ENCODE results near the gene RNF151. TPM values are rescaled to one million over a fixed set of nuclear protein-coding genes. Genes with fewer than 3 reads are reported as not detected.

Gene RNF151
- polyA plus RNA-seq, 2 of the 4 experiments (the other 2 are of a cell fraction): not detected

DNA sequence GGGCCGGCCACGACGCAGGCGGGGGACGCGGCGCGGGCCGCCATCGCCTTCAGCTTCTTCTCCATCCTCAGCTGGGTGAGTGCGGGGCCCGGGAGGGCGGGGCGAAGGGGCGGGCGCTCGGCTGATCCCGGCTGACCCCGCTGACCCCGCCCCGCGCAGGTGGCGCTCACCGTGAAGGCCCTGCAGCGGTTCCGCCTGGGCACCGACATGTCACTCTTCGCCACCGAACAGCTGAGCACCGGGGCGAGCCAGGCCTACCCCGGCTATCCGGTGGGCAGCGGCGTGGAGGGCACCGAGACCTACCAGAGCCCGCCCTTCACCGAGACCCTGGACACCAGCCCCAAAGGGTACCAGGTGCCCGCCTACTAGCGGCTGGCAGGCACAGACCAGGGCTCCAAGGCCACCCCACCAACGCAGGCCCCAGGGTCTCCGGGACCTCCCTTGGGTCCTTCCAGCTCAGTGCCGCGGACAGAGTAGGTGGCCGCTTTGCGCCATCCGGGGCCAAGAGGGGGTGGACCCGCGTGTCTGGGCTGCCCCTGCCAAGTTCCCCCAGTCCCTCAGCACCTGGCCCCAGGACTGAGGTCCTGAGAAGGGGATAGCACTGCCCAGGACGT, 26.2 kb downstream of the RNF151 start:
- Histone ChIP-seq H3K27ac (peak overlapping the region; percentile 51 to 76; a peak in 5 of 6 replicates), H3K4me3 (no peak overlapping the region), H3K4me2 (0 out of 3 replicates have a peak overlapping the region, but pooled peaks have one; percentile 79), H3K4me1 (peaks cover 80% of the 10 kb centered on the region), H3K9me3 (no peaks in the 10 kb centered on the region)
- TF ChIP-seq ZC3H11A (IDR thresholded peaks at IDR 0.05): no peak
- no peak for TF ChIP-seq ZFP36 (IDR thresholded peaks at IDR 0.05; ENCODE audit: borderline replicate concordance, partially characterized antibody)
- TF ChIP-seq KDM1A (IDR thresholded peaks at IDR 0.05; ENCODE audit: low read depth): no peak
- TF ChIP-seq SMC3 (IDR thresholded peaks at IDR 0.05): no peak
- no peak for TF ChIP-seq NR3C1 (IDR thresholded peaks at IDR 0.05)
- no peak for TF ChIP-seq FOSB (CRISPR knock-in tag; IDR thresholded peaks at IDR 0.05)
- TF ChIP-seq FOSL2 (IDR thresholded peaks at IDR 0.05): no peak
- no peak for TF ChIP-seq FOSL2 (CRISPR knock-in tag; IDR thresholded peaks at IDR 0.05)
- TF ChIP-seq RAD21 (conservative IDR thresholded peaks at IDR 0.05 in 1 of 2, IDR thresholded peaks at IDR 0.05 in 1 of 2): no peak
- ChIA-PET POLR2A (interaction anchor here (0.6 to 1.6 kb wide), 3 partner anchors 11 to 162 kb away, joined by 3 to 7 read pairs (median 4); partner anchors contain the start of genes RPS2 and TRAF7), CTCF (interaction anchor here (0.8 to 19.7 kb wide), 3 partner anchors 12 to 148 kb away, joined by 3 to 196 read pairs (median 9); partner anchors contain the start of gene ZNF598)
- FAIRE-seq (no peak), ATAC-seq (no peak), DNase-seq (ENCODE audit: low read depth in 1 of 2, low spot score in 1 of 2) (no peak)
- 93% methylated on average over 21 of the region's 50 CpGs for WGBS (ENCODE audit: missing lambda C conversion rate)

DNA sequence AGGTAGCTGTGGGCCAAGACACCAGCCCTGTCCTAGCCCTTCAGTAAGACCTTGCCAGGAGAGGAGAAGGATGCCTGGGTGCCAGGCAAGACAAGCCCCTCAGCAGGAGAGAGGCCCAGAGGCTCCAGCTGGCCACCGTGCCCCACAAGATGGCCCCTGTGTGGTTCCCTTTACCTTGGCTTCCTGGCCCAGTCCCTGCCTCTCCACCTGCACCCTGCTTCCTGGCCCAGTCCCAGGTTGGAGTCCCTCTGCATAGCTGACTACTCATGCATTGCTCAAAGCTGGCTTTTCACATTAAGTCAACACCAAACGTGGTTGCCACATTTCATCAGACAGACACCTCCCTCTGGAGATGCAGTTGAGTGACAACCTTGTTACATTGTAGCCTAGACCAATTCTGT, 27.1 kb downstream of the RNF151 start:
- CTCF ChIA-PET: interaction anchor here (0.7 to 19.7 kb wide), 5 partner anchors 9 to 147 kb away, joined by 3 to 196 read pairs (median 5); partner anchors contain the start of genes GFER and ZNF598
- POLR2A ChIA-PET: interaction anchor here (1.9 kb wide), 1 partner anchor 29 kb away, joined by 6 read pairs; the partner anchor contains the start of gene RPS2
- FAIRE-seq: no peak

DNA sequence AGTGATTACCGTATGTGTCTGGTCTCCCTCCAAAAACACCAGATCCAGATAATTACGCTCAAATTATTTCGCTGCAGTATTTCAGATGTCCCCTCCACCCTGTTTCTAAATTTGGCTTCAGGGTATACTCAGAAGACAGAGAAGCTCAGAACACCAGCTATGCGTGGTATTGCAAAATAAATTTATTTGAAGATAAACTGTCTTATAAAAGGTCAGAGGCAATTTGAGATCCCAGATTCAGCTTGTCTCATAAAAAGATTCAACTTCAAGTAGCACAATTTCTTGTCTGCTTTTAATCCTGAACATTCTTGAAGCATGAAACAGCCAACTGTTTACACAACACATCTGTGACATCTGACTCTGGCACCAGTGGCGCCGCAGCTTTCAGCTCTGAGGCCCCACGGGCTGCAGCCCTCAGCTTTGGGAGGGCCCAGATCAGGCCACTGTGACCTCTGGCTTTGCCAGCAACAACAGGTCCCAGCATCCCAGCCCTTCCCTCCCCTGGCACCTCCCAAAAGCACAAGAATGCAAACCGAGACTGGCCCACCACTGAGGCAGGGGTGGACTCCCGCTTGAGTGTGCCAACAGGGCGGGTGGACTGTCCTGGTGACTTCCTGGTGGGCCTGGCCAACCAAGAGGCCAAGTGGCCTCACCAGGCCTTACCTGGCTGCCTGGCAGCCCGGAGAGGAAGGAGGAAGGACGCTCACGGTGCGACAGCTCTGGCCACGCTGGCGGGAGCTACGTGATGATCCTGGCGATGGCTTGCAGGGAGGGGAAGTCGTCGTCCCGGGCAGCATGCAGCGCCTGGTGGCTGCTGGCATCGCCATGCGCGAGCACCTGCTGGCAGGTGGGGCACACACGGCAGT, 31.1 kb downstream of the RNF151 start:
- whole genome bisulfite sequencing (ENCODE audit: missing lambda C conversion rate): 75% methylated on average over 23 of the region's 26 CpGs
- DNase-seq (ENCODE audit: low read depth in 1 of 2, low spot score in 1 of 2): no peak
- Histone ChIP-seq H3K4me2 (peak overlapping the region; percentile 39), H3K4me1 (peaks cover 51% of the 10 kb centered on the region), H3K4me3 (no peak overlapping the region), H3K9me3 (no peaks in the 10 kb centered on the region), H3K27ac (peak overlapping the region; percentile 55 to 79; a peak in 5 of 6 replicates)
- TF ChIP-seq HDAC2 (IDR thresholded peaks at IDR 0.05) (no peak), RFX5 (IDR thresholded peaks at IDR 0.05) (no peak), SMC3 (IDR thresholded peaks at IDR 0.05) (no peak), GATA3 (IDR thresholded peaks at IDR 0.05; ENCODE audit: borderline replicate concordance) (no peak), EP300 (IDR thresholded peaks at IDR 0.05) (no peak), FOXS1 (CRISPR knock-in tag; IDR thresholded peaks at IDR 0.05) (no peak)
- TF ChIP-seq, protein P1, sequence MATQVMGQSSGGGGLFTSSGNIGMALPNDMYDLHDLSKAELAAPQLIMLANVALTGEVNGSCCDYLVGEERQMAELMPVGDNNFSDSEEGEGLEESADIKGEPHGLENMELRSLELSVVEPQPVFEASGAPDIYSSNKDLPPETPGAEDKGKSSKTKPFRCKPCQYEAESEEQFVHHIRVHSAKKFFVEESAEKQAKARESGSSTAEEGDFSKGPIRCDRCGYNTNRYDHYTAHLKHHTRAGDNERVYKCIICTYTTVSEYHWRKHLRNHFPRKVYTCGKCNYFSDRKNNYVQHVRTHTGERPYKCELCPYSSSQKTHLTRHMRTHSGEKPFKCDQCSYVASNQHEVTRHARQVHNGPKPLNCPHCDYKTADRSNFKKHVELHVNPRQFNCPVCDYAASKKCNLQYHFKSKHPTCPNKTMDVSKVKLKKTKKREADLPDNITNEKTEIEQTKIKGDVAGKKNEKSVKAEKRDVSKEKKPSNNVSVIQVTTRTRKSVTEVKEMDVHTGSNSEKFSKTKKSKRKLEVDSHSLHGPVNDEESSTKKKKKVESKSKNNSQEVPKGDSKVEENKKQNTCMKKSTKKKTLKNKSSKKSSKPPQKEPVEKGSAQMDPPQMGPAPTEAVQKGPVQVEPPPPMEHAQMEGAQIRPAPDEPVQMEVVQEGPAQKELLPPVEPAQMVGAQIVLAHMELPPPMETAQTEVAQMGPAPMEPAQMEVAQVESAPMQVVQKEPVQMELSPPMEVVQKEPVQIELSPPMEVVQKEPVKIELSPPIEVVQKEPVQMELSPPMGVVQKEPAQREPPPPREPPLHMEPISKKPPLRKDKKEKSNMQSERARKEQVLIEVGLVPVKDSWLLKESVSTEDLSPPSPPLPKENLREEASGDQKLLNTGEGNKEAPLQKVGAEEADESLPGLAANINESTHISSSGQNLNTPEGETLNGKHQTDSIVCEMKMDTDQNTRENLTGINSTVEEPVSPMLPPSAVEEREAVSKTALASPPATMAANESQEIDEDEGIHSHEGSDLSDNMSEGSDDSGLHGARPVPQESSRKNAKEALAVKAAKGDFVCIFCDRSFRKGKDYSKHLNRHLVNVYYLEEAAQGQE (IDR thresholded peaks at IDR 0.05): no peak
- TF ChIP-seq, protein P2, sequence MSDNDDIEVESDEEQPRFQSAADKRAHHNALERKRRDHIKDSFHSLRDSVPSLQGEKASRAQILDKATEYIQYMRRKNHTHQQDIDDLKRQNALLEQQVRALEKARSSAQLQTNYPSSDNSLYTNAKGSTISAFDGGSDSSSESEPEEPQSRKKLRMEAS (IDR thresholded peaks at IDR 0.05): no peak
- TF ChIP-seq, protein P3, sequence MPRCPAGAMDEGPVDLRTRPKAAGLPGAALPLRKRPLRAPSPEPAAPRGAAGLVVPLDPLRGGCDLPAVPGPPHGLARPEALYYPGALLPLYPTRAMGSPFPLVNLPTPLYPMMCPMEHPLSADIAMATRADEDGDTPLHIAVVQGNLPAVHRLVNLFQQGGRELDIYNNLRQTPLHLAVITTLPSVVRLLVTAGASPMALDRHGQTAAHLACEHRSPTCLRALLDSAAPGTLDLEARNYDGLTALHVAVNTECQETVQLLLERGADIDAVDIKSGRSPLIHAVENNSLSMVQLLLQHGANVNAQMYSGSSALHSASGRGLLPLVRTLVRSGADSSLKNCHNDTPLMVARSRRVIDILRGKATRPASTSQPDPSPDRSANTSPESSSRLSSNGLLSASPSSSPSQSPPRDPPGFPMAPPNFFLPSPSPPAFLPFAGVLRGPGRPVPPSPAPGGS (IDR thresholded peaks at IDR 0.05): no peak
- ChIA-PET POLR2A (interaction anchor here (0.5 to 0.7 kb wide), 2 partner anchors 33 to 57 kb away, joined by 3 to 4 read pairs; partner anchors contain the start of gene RPS2), CTCF (interaction anchor here (0.5 to 19.7 kb wide), 8 partner anchors 7 to 143 kb away, joined by 3 to 196 read pairs (median 4); partner anchors contain the start of gene ZNF598)
- ATAC-seq: peak in 1 of 2 experiments; percentile 8; a peak in 1 of 6 replicates
- FAIRE-seq: peak; percentile 51

More for the DNA sequence above, 27.1 kb downstream of the RNF151 start:
- ATAC-seq (peak; percentile 31 to 40), DNase-seq (ENCODE audit: low read depth in 1 of 2, low spot score in 1 of 2) (peak in 1 of 2 experiments; percentile 72)
- H3K4me3 ChIP-seq: no peak overlapping the region
- TF ChIP-seq CEBPB (IDR thresholded peaks at IDR 0.05) (peak; percentile 27 to 46; a peak in 2 of 4 replicates), EHF (CRISPR knock-in tag; IDR thresholded peaks at IDR 0.05) (peak; percentile 75; the same call in 1 of the 2 replicates), ZSCAN20 (CRISPR knock-in tag; IDR thresholded peaks at IDR 0.05) (peak; percentile 57; the same call in 1 of the 2 replicates), FOSL2 (IDR thresholded peaks at IDR 0.05) (no peak), FOSL2 (CRISPR knock-in tag; IDR thresholded peaks at IDR 0.05) (0 out of 2 replicates have a peak, but pooled peaks have one; percentile 27), HEYL (CRISPR knock-in tag; IDR thresholded peaks at IDR 0.05) (0 out of 2 replicates have a peak, but pooled peaks have one; percentile 76), HOXB13 (CRISPR knock-in tag; IDR thresholded peaks at IDR 0.05; ENCODE audit: low read depth) (no peak)
- TF ChIP-seq, protein P4, sequence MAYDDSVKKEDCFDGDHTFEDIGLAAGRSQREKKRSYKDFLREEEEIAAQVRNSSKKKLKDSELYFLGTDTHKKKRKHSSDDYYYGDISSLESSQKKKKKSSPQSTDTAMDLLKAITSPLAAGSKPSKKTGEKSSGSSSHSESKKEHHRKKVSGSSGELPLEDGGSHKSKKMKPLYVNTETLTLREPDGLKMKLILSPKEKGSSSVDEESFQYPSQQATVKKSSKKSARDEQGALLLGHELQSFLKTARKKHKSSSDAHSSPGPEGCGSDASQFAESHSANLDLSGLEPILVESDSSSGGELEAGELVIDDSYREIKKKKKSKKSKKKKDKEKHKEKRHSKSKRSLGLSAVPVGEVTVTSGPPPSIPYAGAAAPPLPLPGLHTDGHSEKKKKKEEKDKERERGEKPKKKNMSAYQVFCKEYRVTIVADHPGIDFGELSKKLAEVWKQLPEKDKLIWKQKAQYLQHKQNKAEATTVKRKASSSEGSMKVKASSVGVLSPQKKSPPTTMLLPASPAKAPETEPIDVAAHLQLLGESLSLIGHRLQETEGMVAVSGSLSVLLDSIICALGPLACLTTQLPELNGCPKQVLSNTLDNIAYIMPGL (CRISPR knock-in tag; IDR thresholded peaks at IDR 0.05; ENCODE audit: borderline replicate concordance): no peak
- peaks cover 80% of the 10 kb centered on the region for H3K4me1 ChIP-seq
- WGBS (ENCODE audit: missing lambda C conversion rate): 47% methylated on average over 2 of the region's 2 CpGs
- peak overlapping the region; percentile 12 to 76; a peak in 5 of 6 replicates for H3K27ac ChIP-seq
- H3K9me3 ChIP-seq: no peaks in the 10 kb centered on the region
- peak overlapping the region; percentile 19; the same call in 2 of the 3 replicates for H3K4me2 ChIP-seq

Data from A549 (cell line).